Esophagus muscularis mucosa (tissue), 4 donors: Measurements from ENCODE around the gene IQCH.

ENCODE experiments used
- CTCF ChIP-seq, 3 experiments: fragments of 200-600 bp in 2 of 3; fragments of 450-650 bp in 1 of 3; sonication (generic) in 2 of 3; IDR thresholded peaks; one replicate each; pipeline ENCODE4 v1.5.1; 2017 to 2019; ENCODE audit warnings: antibody characterized with exemption in 3 of 3, mild to moderate bottlenecking in 2 of 3, moderate library complexity in 1 of 3
- EP300 ChIP-seq: sonication (generic); formaldehyde crosslinking; IDR thresholded peaks from one replicate; pipeline ENCODE4 v1.6.1; 2017; ENCODE audit warnings: antibody characterized with exemption
- POLR2A ChIP-seq: fragments of 450-650 bp; IDR thresholded peaks from one replicate; pipeline ENCODE4 v1.6.1; 2017; ENCODE audit warnings: antibody characterized with exemption, moderate library complexity, mild to moderate bottlenecking, low read depth
- POLR2AphosphoS5 ChIP-seq, 2 donors: sonication (generic); formaldehyde crosslinking; IDR thresholded peaks; one replicate each; pipeline ENCODE4 v1.6.1; 2017; ENCODE audit warnings: antibody characterized with exemption in 2 of 2

- TF ChIP-seq CTCF (IDR thresholded peaks at IDR 0.05) = no peak
- no peak for TF ChIP-seq POLR2A
- no peak for TF ChIP-seq POLR2AphosphoS5 (IDR thresholded peaks at IDR 0.05)
- TF ChIP-seq EP300 = no peak
Measured at GRCh38 chr15:67340630-67341029, 86.0 kb downstream of the IQCH start.
